HCT116 (cell line): Measurements from ENCODE around the gene CBFA2T2. TPM values are rescaled to one million over a fixed set of nuclear protein-coding genes. Genes with fewer than 3 reads are reported as not detected.

ENCODE experiments used
- ATAC-seq: fragments of 200-7000 bp; cut with Tn5 transposase; 2 replicates; pipeline ENCODE4 v1.9.1; 2020; ENCODE audit warnings: mild to moderate bottlenecking, moderate library complexity
- BruUV-seq: library from RNA; stranded (reverse); fragments of 400-500 nt; replicated peaks from 2 replicates; lab custom pipeline; 2021; lab: Mats Ljungman, UMichigan
- CTCF ChIA-PET: fragments of 300-600 bp; sonication (Branson Sonifier 250); formaldehyde crosslinking; loops from one replicate; lab custom pipeline; 2021; ENCODE audit warnings: antibody characterized with exemption; lab: Charles Lee
- POLR2A ChIA-PET: fragments of 300-600, 350-600 bp; sonication (Branson Sonifier 250); formaldehyde crosslinking; loops from one replicate; lab custom pipeline; 2021; ENCODE audit warnings: antibody characterized with exemption; lab: Charles Lee
- RAD21 ChIA-PET, 2 experiments: fragments of 300-600 bp; sonication (Branson Sonifier 250); formaldehyde crosslinking; loops; one replicate each; lab custom pipeline; 2023; ENCODE audit warnings: low total read pairs in 2 of 2; ENCODE audit not compliant: uncharacterized antibody in 2 of 2, unreplicated experiment in 2 of 2, low non-redundant PET in 1 of 2; lab: Charles Lee
- DNase-seq: peaks from one replicate; pipeline ENCODE4 v3.0.0-alpha.2; 2010; ENCODE audit warnings: low read depth, low spot score
- H2AFZ ChIP-seq: fragments of 200-600 bp; shearing (Covaris generic), sonication (generic); 2 replicates; pipeline ENCODE4 v1.6.1; 2017; ENCODE audit warnings: low read depth, mixed run types, mixed read lengths, antibody characterized with exemption, low read length; ENCODE audit not compliant: poor library complexity, severe bottlenecking
- H3K27ac ChIP-seq: 2 replicates; pipeline ENCODE4 v1.5.1; 2012; ENCODE audit warnings: low read depth, low read length
- H3K27me3 ChIP-seq: fragments of 200-600 bp; sonication (generic); 2 replicates; pipeline ENCODE4 v1.6.1; 2016; ENCODE audit warnings: mixed run types, low read length, mixed read lengths; ENCODE audit not compliant: insufficient read depth
- H3K36me3 ChIP-seq, 2 experiments: fragments of 200-500 bp in 1 of 2; fragments of 200-600 bp in 1 of 2; sonication (Bioruptor generic) in 1 of 2; sonication (generic) in 1 of 2; 2 replicates each; pipeline versions ENCODE4 v1.5.1 to v1.6.1; 2014 to 2016; ENCODE audit warnings: low read length in 2 of 2, inconsistent platforms in 1 of 2, mixed read lengths in 1 of 2, mixed run types in 1 of 2; ENCODE audit not compliant: insufficient read depth in 2 of 2, control insufficient read depth in 1 of 2
- H3K4me1 ChIP-seq, 2 experiments: fragments of 200-600 bp in 1 of 2; sonication (generic) in 1 of 2; 2 replicates each; pipeline versions ENCODE4 v1.5.1 to v1.6.1; 2012 to 2017; ENCODE audit warnings: low read length in 2 of 2, inconsistent platforms in 1 of 2, mild to moderate bottlenecking in 1 of 2, mixed read lengths in 1 of 2, mixed run types in 1 of 2, moderate library complexity in 1 of 2; ENCODE audit not compliant: insufficient read depth in 2 of 2, control insufficient read depth in 1 of 2
- H3K4me2 ChIP-seq: fragments of 200-600 bp; sonication (generic); 2 replicates; pipeline ENCODE4 v1.6.1; 2017; ENCODE audit warnings: mixed run types, low read length, mixed read lengths
- H3K4me3 ChIP-seq, 2 experiments: fragments of 200-600 bp in 1 of 2; sonication (generic) in 1 of 2; replicated peaks in 1 of 2; 2 replicates each; pipeline ENCODE4 v1.5.1; 2011 to 2016; ENCODE audit warnings: low read length in 2 of 2, control low read depth in 1 of 2, low read depth in 1 of 2, mild to moderate bottlenecking in 1 of 2, mixed read lengths in 1 of 2, mixed run types in 1 of 2
- H3K79me2 ChIP-seq: fragments of 200-600 bp; sonication (generic); 2 replicates; pipeline ENCODE4 v1.6.1; 2017; ENCODE audit warnings: mild to moderate bottlenecking, mixed run types, low read length, moderate library complexity, mixed read lengths; ENCODE audit not compliant: insufficient read depth
- H3K9ac ChIP-seq: fragments of 200-600 bp; sonication (generic); 2 replicates; pipeline ENCODE4 v1.6.1; 2016; ENCODE audit warnings: low read length, mixed read lengths
- H3K9me2 ChIP-seq: fragments of 200-600 bp; sonication (generic), shearing (Covaris generic); 2 replicates; pipeline ENCODE4 v1.6.1; 2017; ENCODE audit warnings: mixed run types, mild to moderate bottlenecking, moderate library complexity; ENCODE audit not compliant: insufficient read depth
- H3K9me3 ChIP-seq, 2 experiments: fragments of 200-500 bp in 1 of 2; fragments of 200-600 bp in 1 of 2; sonication (Bioruptor generic) in 1 of 2; sonication (generic) in 1 of 2; 2 replicates each; pipeline ENCODE4 v1.6.1; 2014 to 2017; ENCODE audit warnings: low read length in 2 of 2, mixed read lengths in 2 of 2, inconsistent platforms in 1 of 2, low read depth in 1 of 2, mild to moderate bottlenecking in 1 of 2, mixed run types in 1 of 2, moderate library complexity in 1 of 2; ENCODE audit not compliant: control insufficient read depth in 1 of 2, insufficient read depth in 1 of 2
- H4K20me1 ChIP-seq: fragments of 200-600 bp; sonication (generic), shearing (Covaris generic); 2 replicates; pipeline ENCODE4 v1.6.1; 2017; ENCODE audit warnings: mixed run types, mild to moderate bottlenecking, moderate library complexity; ENCODE audit not compliant: insufficient read depth
- CBX3 ChIP-seq: IDR thresholded peaks from 2 replicates; pipeline ENCODE4 v1.6.1; 2012; ENCODE audit warnings: low read depth
- EZH2phosphoT487 ChIP-seq: fragments of 200-600 bp; IDR thresholded peaks from 2 replicates; pipeline ENCODE4 v1.6.1; 2018; ENCODE audit warnings: antibody characterized with exemption, borderline replicate concordance
- FOSL1 ChIP-seq: IDR thresholded peaks from 2 replicates; pipeline ENCODE4 v1.6.1; 2012; ENCODE audit warnings: low read depth
- JUND ChIP-seq: IDR thresholded peaks from 2 replicates; pipeline ENCODE4 v1.6.1; 2012
- POLR2A ChIP-seq: IDR thresholded peaks from 2 replicates; pipeline ENCODE4 v1.7.0; 2011; ENCODE audit warnings: borderline replicate concordance; ENCODE audit not compliant: insufficient read depth, insufficient read length; ENCODE audit errors: extremely low read depth
- SP1 ChIP-seq: IDR thresholded peaks from 2 replicates; pipeline ENCODE4 v1.6.1; 2012; ENCODE audit warnings: low read depth
- TCF7L2 ChIP-seq: IDR thresholded peaks from 2 replicates; pipeline ENCODE4 v1.7.0; 2011; ENCODE audit warnings: borderline replicate concordance, inconsistent platforms; ENCODE audit not compliant: insufficient read depth, insufficient read length; ENCODE audit errors: extremely low read depth
- ZFX ChIP-seq: fragments of 450-650 bp; IDR thresholded peaks from 2 replicates; pipeline ENCODE4 v1.6.1; 2017
- ZNF274 ChIP-seq: fragments of 200-500 bp; sonication (Bioruptor generic); IDR thresholded peaks from 2 replicates; pipeline ENCODE4 v1.6.1; 2014; ENCODE audit warnings: mild to moderate bottlenecking, low read depth, low read length, inconsistent platforms
- intact Hi-C: fragments of 100-400 bp; cut with micrococcal nuclease; formaldehyde crosslinking; loops from 2 replicates; pipeline ENCODE4 v1.10.0; 2022
- total RNA-seq: library from RNA; stranded (reverse); gene quantifications from one replicate; pipeline ENCODE4 v1.2.1, GENCODE V29; 2021; ENCODE audit not compliant: unreplicated experiment
- TF ChIP-seq, protein P1 (sequence below): IDR thresholded peaks from 2 replicates; pipeline ENCODE4 v1.6.1; 2012; ENCODE audit warnings: low read depth
- TF ChIP-seq, protein P2 (sequence below): IDR thresholded peaks from 2 replicates; pipeline ENCODE4 v1.6.1; 2011; ENCODE audit warnings: mild to moderate bottlenecking, low read length, moderate library complexity; ENCODE audit not compliant: insufficient replicate concordance; ENCODE audit errors: extremely low read depth
- TF ChIP-seq, protein P3 (sequence below), 3 experiments: fragments of 200-600 bp in 1 of 3; sonication (generic) in 1 of 3; IDR thresholded peaks in 2 of 3; conservative IDR thresholded peaks in 1 of 3; 2 replicates each; pipeline ENCODE4 v1.5.1; 2012 to 2017; ENCODE audit warnings: low read depth in 2 of 3, low read length in 2 of 3, antibody characterized with exemption in 1 of 3, borderline replicate concordance in 1 of 3, control low read depth in 1 of 3, mild to moderate bottlenecking in 1 of 3, mixed read lengths in 1 of 3, mixed run types in 1 of 3, moderate library complexity in 1 of 3; ENCODE audit not compliant: insufficient read depth in 1 of 3

CBFA2T2 gene
- total RNA-seq, 1 experiment from 2014 or later, result 8.0 TPM

DNA sequence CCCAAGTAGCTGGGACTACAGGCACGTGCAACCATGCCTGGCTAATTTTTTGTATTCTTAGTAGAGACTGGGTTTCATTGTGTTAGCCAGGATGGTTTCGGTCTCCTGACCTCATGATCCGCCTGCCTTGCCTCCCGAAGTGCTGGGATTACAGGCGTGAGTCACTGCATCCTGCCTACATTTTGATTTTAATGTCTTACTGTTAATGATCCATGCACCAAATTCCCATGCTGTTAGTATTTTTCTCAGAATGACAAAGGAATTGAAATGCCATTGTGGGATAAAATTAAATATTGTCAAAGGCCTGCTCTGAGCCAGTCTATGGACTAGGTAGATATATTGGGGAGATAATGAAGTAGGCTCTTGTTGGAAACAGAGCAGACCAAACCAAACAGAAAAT, 28.2 kb downstream of the CBFA2T2 start:
- Histone ChIP-seq H4K20me1 (no peaks in the 10 kb centered on the region), H2AFZ (no peak overlapping the region), H3K9me3 (no peaks in the 10 kb centered on the region), H3K4me1 (peaks cover 4 to 16% of the 10 kb centered on the region in 2 experiments; a peak in 2 of 4 replicates), H3K36me3 (no peaks in the 10 kb centered on the region), H3K79me2 (peaks cover 6% of the 10 kb centered on the region; the same call in 1 of the 2 replicates), H3K9ac (no peak overlapping the region), H3K4me3 (no peak overlapping the region), H3K27ac (peak overlapping the region; percentile 2; the same call in 1 of the 2 replicates), H3K27me3 (no peaks in the 10 kb centered on the region), H3K9me2 (no peaks in the 10 kb centered on the region), H3K4me2 (peak overlapping the region; percentile 43)
- 0 out of 2 replicates have a peak, but pooled peaks have one; percentile 9 for TF ChIP-seq FOSL1
- no peak for TF ChIP-seq ZNF274
- no TSS peak for BruUV-seq
- DNase-seq, result no peak
- ATAC-seq, result peak; percentile 49; the same call in 1 of the 2 replicates
- ChIA-PET POLR2A (interaction anchor here (1.1 kb wide), 1 partner anchor 29 kb away, joined by 3 read pairs; the partner anchor contains the start of gene CBFA2T2), CTCF (no interaction called here), RAD21 (no interaction called here)
- intact Hi-C loops, result loop anchor here (5.0 kb wide), 1 partner anchor 134 kb away; no protein-coding TSS in a partner anchor

DNA sequence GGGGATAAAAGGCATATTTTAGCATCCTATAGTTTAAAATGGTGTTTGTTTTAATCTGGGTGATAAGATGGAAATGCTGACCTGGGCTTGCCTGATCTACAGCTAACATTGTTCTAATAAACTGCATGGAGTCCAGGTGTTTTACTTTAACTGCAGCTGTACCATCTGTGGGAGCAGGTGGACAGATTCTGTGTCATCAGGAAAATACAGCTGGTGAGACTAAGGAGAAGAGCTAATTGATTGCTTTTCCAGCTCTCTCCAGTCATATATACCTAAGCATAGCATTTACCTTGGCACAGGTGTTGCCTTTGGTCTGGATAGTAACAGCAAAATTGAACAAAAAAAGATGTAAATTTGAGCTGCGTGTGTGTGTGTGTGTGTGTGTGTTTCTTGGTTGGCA, 31.6 kb downstream of the CBFA2T2 start:
- ATAC-seq, result no peak
- no peaks in the 10 kb centered on the region for H3K36me3 ChIP-seq
- POLR2A ChIA-PET, result no interaction called here
- H3K9me3 ChIP-seq, result no peaks in the 10 kb centered on the region
- no peak overlapping the region for H3K4me3 ChIP-seq
- H3K9ac ChIP-seq, result no peak overlapping the region
- no TSS peak for BruUV-seq
- intact Hi-C loops, result no loop called here
- no peak overlapping the region for H3K27ac ChIP-seq
- no peak overlapping the region for H2AFZ ChIP-seq
- no peak overlapping the region for H3K4me2 ChIP-seq
- no peaks in the 10 kb centered on the region for H3K27me3 ChIP-seq
- H3K79me2 ChIP-seq, result peaks cover 8% of the 10 kb centered on the region; the same call in 1 of the 2 replicates
- RAD21 ChIA-PET, result no interaction called here
- CTCF ChIA-PET, result no interaction called here
- H3K4me1 ChIP-seq, result peaks cover 4 to 16% of the 10 kb centered on the region in 2 experiments; a peak in 2 of 4 replicates
- H4K20me1 ChIP-seq, result no peaks in the 10 kb centered on the region
- no peak for DNase-seq
- no peaks in the 10 kb centered on the region for H3K9me2 ChIP-seq
- no peak for TF ChIP-seq ZFX
- no peak for TF ChIP-seq SP1
- TF ChIP-seq TCF7L2, result no peak
- TF ChIP-seq JUND, result no peak
- TF ChIP-seq, protein P1, sequence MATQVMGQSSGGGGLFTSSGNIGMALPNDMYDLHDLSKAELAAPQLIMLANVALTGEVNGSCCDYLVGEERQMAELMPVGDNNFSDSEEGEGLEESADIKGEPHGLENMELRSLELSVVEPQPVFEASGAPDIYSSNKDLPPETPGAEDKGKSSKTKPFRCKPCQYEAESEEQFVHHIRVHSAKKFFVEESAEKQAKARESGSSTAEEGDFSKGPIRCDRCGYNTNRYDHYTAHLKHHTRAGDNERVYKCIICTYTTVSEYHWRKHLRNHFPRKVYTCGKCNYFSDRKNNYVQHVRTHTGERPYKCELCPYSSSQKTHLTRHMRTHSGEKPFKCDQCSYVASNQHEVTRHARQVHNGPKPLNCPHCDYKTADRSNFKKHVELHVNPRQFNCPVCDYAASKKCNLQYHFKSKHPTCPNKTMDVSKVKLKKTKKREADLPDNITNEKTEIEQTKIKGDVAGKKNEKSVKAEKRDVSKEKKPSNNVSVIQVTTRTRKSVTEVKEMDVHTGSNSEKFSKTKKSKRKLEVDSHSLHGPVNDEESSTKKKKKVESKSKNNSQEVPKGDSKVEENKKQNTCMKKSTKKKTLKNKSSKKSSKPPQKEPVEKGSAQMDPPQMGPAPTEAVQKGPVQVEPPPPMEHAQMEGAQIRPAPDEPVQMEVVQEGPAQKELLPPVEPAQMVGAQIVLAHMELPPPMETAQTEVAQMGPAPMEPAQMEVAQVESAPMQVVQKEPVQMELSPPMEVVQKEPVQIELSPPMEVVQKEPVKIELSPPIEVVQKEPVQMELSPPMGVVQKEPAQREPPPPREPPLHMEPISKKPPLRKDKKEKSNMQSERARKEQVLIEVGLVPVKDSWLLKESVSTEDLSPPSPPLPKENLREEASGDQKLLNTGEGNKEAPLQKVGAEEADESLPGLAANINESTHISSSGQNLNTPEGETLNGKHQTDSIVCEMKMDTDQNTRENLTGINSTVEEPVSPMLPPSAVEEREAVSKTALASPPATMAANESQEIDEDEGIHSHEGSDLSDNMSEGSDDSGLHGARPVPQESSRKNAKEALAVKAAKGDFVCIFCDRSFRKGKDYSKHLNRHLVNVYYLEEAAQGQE, result no peak
- TF ChIP-seq ZNF274, result no peak
- TF ChIP-seq CBX3, result no peak
- no peak for TF ChIP-seq EZH2phosphoT487
- TF ChIP-seq, protein P2, sequence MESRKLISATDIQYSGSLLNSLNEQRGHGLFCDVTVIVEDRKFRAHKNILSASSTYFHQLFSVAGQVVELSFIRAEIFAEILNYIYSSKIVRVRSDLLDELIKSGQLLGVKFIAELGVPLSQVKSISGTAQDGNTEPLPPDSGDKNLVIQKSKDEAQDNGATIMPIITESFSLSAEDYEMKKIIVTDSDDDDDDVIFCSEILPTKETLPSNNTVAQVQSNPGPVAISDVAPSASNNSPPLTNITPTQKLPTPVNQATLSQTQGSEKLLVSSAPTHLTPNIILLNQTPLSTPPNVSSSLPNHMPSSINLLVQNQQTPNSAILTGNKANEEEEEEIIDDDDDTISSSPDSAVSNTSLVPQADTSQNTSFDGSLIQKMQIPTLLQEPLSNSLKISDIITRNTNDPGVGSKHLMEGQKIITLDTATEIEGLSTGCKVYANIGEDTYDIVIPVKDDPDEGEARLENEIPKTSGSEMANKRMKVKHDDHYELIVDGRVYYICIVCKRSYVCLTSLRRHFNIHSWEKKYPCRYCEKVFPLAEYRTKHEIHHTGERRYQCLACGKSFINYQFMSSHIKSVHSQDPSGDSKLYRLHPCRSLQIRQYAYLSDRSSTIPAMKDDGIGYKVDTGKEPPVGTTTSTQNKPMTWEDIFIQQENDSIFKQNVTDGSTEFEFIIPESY, result no peak
- TF ChIP-seq POLR2A, result no peak
- TF ChIP-seq FOSL1, result no peak
- TF ChIP-seq, protein P3, sequence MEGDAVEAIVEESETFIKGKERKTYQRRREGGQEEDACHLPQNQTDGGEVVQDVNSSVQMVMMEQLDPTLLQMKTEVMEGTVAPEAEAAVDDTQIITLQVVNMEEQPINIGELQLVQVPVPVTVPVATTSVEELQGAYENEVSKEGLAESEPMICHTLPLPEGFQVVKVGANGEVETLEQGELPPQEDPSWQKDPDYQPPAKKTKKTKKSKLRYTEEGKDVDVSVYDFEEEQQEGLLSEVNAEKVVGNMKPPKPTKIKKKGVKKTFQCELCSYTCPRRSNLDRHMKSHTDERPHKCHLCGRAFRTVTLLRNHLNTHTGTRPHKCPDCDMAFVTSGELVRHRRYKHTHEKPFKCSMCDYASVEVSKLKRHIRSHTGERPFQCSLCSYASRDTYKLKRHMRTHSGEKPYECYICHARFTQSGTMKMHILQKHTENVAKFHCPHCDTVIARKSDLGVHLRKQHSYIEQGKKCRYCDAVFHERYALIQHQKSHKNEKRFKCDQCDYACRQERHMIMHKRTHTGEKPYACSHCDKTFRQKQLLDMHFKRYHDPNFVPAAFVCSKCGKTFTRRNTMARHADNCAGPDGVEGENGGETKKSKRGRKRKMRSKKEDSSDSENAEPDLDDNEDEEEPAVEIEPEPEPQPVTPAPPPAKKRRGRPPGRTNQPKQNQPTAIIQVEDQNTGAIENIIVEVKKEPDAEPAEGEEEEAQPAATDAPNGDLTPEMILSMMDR (IDR thresholded peaks at IDR 0.05 in 2 of 3, conservative IDR thresholded peaks at IDR 0.05 in 1 of 3; ENCODE audit: borderline replicate concordance in 1 of 3, insufficient read depth in 1 of 3, low read depth in 2 of 3, low read length in 2 of 3), result no peak
